EL (cell line): ENCODE results near the gene UCP2.
A peak's percentile ranks its signal among the peaks of the same experiment; 100 is the strongest.

Source experiments
- DNase-seq: peaks from one replicate; pipeline ENCODE4 v3.0.0-alpha.2; 2016

Gene UCP2

GRCh38 chr11:73982595-73982989 is at the start of gene UCP2:
Gene UCP2 (minus strand): TSS chr11:73982843. CDS start chr11:73978378, 4,465 bp downstream.
- peak; percentile 89 for DNase-seq

- no peak for DNase-seq
Measured at GRCh38 chr11:74030723-74031676, 48.4 kb upstream of the UCP2 start.

- peak; percentile 80 for DNase-seq
Measured at GRCh38 chr11:74025467-74026166, 43.0 kb upstream of the UCP2 start.

- peak; percentile 84 for DNase-seq
Measured at GRCh38 chr11:74024261-74025029, 41.8 kb upstream of the UCP2 start.

- DNase-seq = no peak
Measured at GRCh38 chr11:74023276-74023675, 40.6 kb upstream of the UCP2 start.

GRCh38 chr11:74022546-74022945 is 39.9 kb upstream of the UCP2 start:
- no peak for DNase-seq

GRCh38 chr11:74021998-74022397 is 39.4 kb upstream of the UCP2 start:
- DNase-seq = no peak

GRCh38 chr11:74020539-74020938 is 37.9 kb upstream of the UCP2 start:
- DNase-seq = no peak

- DNase-seq = no peak
Measured at GRCh38 chr11:74019860-74020259, 37.2 kb upstream of the UCP2 start.

GRCh38 chr11:74019104-74019738 is 36.6 kb upstream of the UCP2 start:
- DNase-seq = no peak

- peak; percentile 30 for DNase-seq
Measured at GRCh38 chr11:74018331-74019005, 35.8 kb upstream of the UCP2 start.

GRCh38 chr11:74017631-74018030 is 35.0 kb upstream of the UCP2 start:
- no peak for DNase-seq

GRCh38 chr11:74015919-74016684 is 33.5 kb upstream of the UCP2 start:
- no peak for DNase-seq

GRCh38 chr11:74014880-74015279 is 32.2 kb upstream of the UCP2 start:
- DNase-seq = no peak

GRCh38 chr11:74013141-74013540 is 30.5 kb upstream of the UCP2 start:
- no peak for DNase-seq

- DNase-seq = no peak
Measured at GRCh38 chr11:74012074-74012809, 29.6 kb upstream of the UCP2 start.

GRCh38 chr11:74011360-74012073 is 28.9 kb upstream of the UCP2 start:
- DNase-seq = no peak

- DNase-seq = no peak
Measured at GRCh38 chr11:74010306-74011300, 28.0 kb upstream of the UCP2 start.
